MCF 10A (cell line): Measurements from ENCODE around the gene CEMIP. TPM values are rescaled to one million over a fixed set of nuclear protein-coding genes. Genes with fewer than 3 reads are reported as not detected.

Source experiments
- BruUV-seq: library from RNA; stranded (reverse); fragments of 400-500 nt; replicated peaks from 2 replicates; lab custom pipeline; 2021; lab: Mats Ljungman, UMichigan
- CTCF ChIA-PET: fragments of 300-600 bp; sonication (Branson Sonifier 250); formaldehyde crosslinking; extraction: SDS; loops from one replicate; lab custom pipeline; 2021; ENCODE audit warnings: antibody characterized with exemption, inconsistent platforms; lab: Yijun Ruan, JAX
- POLR2A ChIA-PET: fragments of 300-600, 350-650 bp; sonication (Branson Sonifier 250); formaldehyde crosslinking; extraction: SDS; loops from one replicate; lab custom pipeline; 2020; ENCODE audit warnings: antibody characterized with exemption, inconsistent platforms; lab: Yijun Ruan, JAX
- DNase-seq: peaks from one replicate; pipeline ENCODE4 v3.0.0-alpha.2; 2018; ENCODE audit not compliant: unreplicated experiment
- H3K27ac Mint-ChIP-seq: one replicate; pipeline ENCODE4 v1.8.0; 2022; ENCODE audit warnings: mild to moderate bottlenecking, low read depth, mixed read lengths; ENCODE audit not compliant: unreplicated experiment
- H3K27me3 Mint-ChIP-seq: one replicate; pipeline ENCODE4 v1.8.0; 2022; ENCODE audit warnings: mixed read lengths; ENCODE audit not compliant: insufficient read depth, unreplicated experiment
- H3K36me3 Mint-ChIP-seq: one replicate; pipeline ENCODE4 v1.8.0; 2022; ENCODE audit warnings: mild to moderate bottlenecking, moderate library complexity, mixed read lengths; ENCODE audit not compliant: insufficient read depth, unreplicated experiment
- H3K4me1 Mint-ChIP-seq: one replicate; pipeline ENCODE4 v1.8.0; 2022; ENCODE audit warnings: mixed read lengths; ENCODE audit not compliant: insufficient read depth, unreplicated experiment
- H3K4me3 Mint-ChIP-seq: one replicate; pipeline ENCODE4 v1.8.0; 2022; ENCODE audit warnings: mild to moderate bottlenecking, moderate library complexity, mixed read lengths; ENCODE audit not compliant: unreplicated experiment
- H3K9me3 Mint-ChIP-seq: one replicate; pipeline ENCODE4 v1.8.0; 2022; ENCODE audit warnings: mixed read lengths; ENCODE audit not compliant: unreplicated experiment
- CTCF ChIP-seq: fragments of 200-600 bp; IDR thresholded peaks from one replicate; pipeline ENCODE4 v1.8.0; 2022; ENCODE audit warnings: antibody characterized with exemption, mild to moderate bottlenecking; ENCODE audit not compliant: unreplicated experiment
- intact Hi-C: fragments of 100-400 bp; cut with micrococcal nuclease; formaldehyde crosslinking; loops from 2 replicates; pipeline ENCODE4 v1.14.1; 2022
- total RNA-seq: library from RNA; stranded (reverse); gene quantifications from 2 replicates; pipeline ENCODE4 v1.2.3, GENCODE V29; 2022

The CEMIP gene
- total RNA-seq, 1 experiment from 2014 or later: 0.14 TPM

- Mint-ChIP-seq H3K27me3 (no peaks in the 10 kb centered on the region), H3K4me3 (no peak overlapping the region), H3K27ac (no peak overlapping the region), H3K4me1 (no peaks in the 10 kb centered on the region), H3K36me3 (peaks cover 12% of the 10 kb centered on the region), H3K9me3 (no peaks in the 10 kb centered on the region)
- intact Hi-C loops: no loop called here
- no TSS peak for BruUV-seq
- ChIA-PET CTCF (interaction anchor here (0.7 to 7.7 kb wide), 6 partner anchors 155 to 511 kb away, joined by 3 to 133 read pairs (median 13); partner anchors contain the start of gene CEMIP), POLR2A (interaction anchor here (0.6 to 1.3 kb wide), 2 partner anchors 21 to 100 kb away, joined by 3 to 4 read pairs; no protein-coding TSS in a partner anchor)
- TF ChIP-seq CTCF: no peak
- no peak for DNase-seq
Observed at GRCh38 chr15:80966431-80967197, 187.4 kb downstream of the CEMIP start.

DNA sequence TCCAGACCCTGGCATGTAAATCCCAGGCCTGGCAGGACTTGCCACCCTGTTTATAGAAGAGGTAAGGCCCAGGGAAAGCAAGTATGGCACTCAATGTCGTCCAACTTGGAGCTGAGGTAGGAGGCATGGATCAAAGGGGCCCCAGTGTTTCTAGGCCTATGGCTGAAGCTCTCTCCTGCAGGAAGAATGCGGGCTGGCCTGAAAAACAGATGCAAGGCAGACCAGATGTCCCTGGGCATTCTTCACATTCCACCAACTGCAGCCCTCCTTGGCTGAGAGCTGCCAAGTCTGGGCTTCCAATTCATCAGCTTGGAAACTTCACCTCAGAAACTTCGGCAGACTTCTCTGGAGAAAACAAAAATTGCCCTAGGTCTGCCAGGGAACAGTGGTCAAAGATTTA lies 188.3 kb downstream of the CEMIP start:
- no peak for TF ChIP-seq CTCF
- Mint-ChIP-seq H3K27me3 (no peaks in the 10 kb centered on the region), H3K9me3 (no peaks in the 10 kb centered on the region), H3K36me3 (peaks cover 12% of the 10 kb centered on the region), H3K4me3 (no peak overlapping the region), H3K4me1 (no peaks in the 10 kb centered on the region), H3K27ac (no peak overlapping the region)
- POLR2A ChIA-PET: interaction anchor here (1.3 to 1.8 kb wide), 2 partner anchors 10 to 20 kb away, joined by 3 to 6 read pairs; no protein-coding TSS in a partner anchor
- no peak for DNase-seq
- CTCF ChIA-PET: interaction anchor here (0.7 to 7.7 kb wide), 9 partner anchors 156 to 530 kb away, joined by 3 to 133 read pairs (median 20); partner anchors contain the start of gene CEMIP
- BruUV-seq: no TSS peak
- intact Hi-C loops: no loop called here

- DNase-seq: no peak
- ChIA-PET CTCF (interaction anchor here (0.5 to 7.7 kb wide), 16 partner anchors 8 to 530 kb away, joined by 3 to 133 read pairs (median 6); partner anchors contain the start of gene CEMIP), POLR2A (interaction anchor here (1.3 to 2.7 kb wide), 3 partner anchors 11 to 189 kb away, joined by 3 to 15 read pairs (median 6); partner anchors contain the start of gene CEMIP)
- H3K27ac Mint-ChIP-seq: no peak overlapping the region
- TF ChIP-seq CTCF: no peak
- H3K36me3 Mint-ChIP-seq: peaks cover 12% of the 10 kb centered on the region
- no peaks in the 10 kb centered on the region for H3K4me1 Mint-ChIP-seq
- no peaks in the 10 kb centered on the region for H3K27me3 Mint-ChIP-seq
- no peaks in the 10 kb centered on the region for H3K9me3 Mint-ChIP-seq
- H3K4me3 Mint-ChIP-seq: no peak overlapping the region
- no TSS peak for BruUV-seq
- intact Hi-C loops: no loop called here
Observed at GRCh38 chr15:80967991-80968510, 188.9 kb downstream of the CEMIP start.

- peaks cover 12% of the 10 kb centered on the region for H3K36me3 Mint-ChIP-seq
- ChIA-PET POLR2A (interaction anchor here (0.6 to 2.7 kb wide), 7 partner anchors 10 to 514 kb away, joined by 3 to 15 read pairs (median 4); partner anchors contain the start of gene CEMIP), CTCF (interaction anchor here (0.6 to 7.7 kb wide), 46 partner anchors 9 to 519 kb away, joined by 3 to 133 read pairs (median 5); partner anchors contain the start of gene CEMIP)
- H3K4me3 Mint-ChIP-seq: no peak overlapping the region
- H3K4me1 Mint-ChIP-seq: no peaks in the 10 kb centered on the region
- H3K27me3 Mint-ChIP-seq: no peaks in the 10 kb centered on the region
- H3K27ac Mint-ChIP-seq: no peak overlapping the region
- H3K9me3 Mint-ChIP-seq: no peaks in the 10 kb centered on the region
- no peak for TF ChIP-seq CTCF
- no peak for DNase-seq
- intact Hi-C loops: no loop called here
- no TSS peak for BruUV-seq
Observed at GRCh38 chr15:80969316-80969715, 190.1 kb downstream of the CEMIP start.
